Measurements from ENCODE around the gene STX3.

DNA sequence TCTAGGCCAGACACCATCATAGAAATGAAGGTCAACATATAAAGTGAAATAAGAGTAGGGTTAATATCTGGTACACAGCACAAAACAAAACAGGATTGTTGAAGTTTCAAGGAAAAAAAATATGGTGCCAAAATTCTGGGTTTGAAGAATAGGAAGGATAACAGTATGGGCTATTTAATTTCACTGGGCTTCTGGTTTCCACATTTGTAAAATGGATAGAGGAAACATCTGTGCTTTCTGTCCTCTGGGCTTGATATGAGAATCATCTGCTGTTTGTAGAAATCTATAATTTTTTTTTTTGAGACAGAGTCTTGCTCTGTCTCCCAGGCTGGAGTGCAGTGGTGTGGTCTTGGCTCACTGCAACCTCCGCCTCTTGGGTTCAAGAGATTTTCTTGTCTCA, 27.8 kb upstream of the STX3 start:
- TF ChIP-seq, protein P1, sequence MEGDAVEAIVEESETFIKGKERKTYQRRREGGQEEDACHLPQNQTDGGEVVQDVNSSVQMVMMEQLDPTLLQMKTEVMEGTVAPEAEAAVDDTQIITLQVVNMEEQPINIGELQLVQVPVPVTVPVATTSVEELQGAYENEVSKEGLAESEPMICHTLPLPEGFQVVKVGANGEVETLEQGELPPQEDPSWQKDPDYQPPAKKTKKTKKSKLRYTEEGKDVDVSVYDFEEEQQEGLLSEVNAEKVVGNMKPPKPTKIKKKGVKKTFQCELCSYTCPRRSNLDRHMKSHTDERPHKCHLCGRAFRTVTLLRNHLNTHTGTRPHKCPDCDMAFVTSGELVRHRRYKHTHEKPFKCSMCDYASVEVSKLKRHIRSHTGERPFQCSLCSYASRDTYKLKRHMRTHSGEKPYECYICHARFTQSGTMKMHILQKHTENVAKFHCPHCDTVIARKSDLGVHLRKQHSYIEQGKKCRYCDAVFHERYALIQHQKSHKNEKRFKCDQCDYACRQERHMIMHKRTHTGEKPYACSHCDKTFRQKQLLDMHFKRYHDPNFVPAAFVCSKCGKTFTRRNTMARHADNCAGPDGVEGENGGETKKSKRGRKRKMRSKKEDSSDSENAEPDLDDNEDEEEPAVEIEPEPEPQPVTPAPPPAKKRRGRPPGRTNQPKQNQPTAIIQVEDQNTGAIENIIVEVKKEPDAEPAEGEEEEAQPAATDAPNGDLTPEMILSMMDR (IDR thresholded peaks at IDR 0.05; ENCODE audit: poor library complexity, severe bottlenecking), result no peak
- no peak for TF ChIP-seq POLR2AphosphoS5 (IDR thresholded peaks at IDR 0.05)
- no peak for TF ChIP-seq MXI1 (conservative IDR thresholded peaks at IDR 0.05; ENCODE audit: poor library complexity, severe bottlenecking)
- no peak for TF ChIP-seq EP300 (conservative IDR thresholded peaks at IDR 0.05; ENCODE audit: poor library complexity, severe bottlenecking)

Measured in neural cell (in vitro differentiated cells).